ENCODE data around the gene UCK2.

Gene UCK2

DNA sequence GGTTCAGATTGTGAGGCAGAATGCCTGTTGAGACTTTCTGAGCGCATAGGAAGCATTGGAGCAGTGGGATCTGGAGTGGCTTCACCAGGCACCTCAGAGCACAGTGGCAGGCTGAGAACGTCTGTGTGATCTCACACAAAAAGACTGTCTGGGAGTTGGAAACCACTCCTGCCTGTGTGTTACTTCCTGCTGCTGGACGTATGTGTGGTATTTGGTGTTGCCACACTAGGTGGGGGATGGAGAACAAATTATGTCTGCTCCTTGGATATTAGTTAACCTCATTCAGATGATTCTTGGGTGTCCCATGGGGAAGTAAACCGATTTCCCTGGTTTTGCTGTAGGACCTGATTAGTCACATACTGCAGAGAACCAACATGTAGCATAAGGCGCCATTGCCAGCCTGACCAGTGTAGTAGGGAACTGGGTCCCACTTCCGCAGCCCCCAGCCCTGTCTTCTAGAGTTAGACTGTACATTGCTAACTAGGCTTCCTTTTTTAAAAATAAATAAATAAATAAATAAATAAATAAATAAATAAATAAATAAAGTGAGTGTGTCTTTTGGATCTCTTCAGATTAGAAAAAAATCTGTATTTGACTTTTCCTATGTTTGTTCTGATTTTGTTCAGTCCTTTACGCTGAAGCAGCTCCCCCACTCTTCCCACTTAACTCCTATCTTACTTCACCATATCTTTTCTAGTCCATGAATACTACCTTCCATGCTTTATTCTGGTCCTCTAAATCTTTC lies 26.9 kb downstream of the UCK2 start:
- in situ Hi-C loops (cut with HindIII; ENCODE audit: low sequenced_read_pairs) = no loop called here

DNA sequence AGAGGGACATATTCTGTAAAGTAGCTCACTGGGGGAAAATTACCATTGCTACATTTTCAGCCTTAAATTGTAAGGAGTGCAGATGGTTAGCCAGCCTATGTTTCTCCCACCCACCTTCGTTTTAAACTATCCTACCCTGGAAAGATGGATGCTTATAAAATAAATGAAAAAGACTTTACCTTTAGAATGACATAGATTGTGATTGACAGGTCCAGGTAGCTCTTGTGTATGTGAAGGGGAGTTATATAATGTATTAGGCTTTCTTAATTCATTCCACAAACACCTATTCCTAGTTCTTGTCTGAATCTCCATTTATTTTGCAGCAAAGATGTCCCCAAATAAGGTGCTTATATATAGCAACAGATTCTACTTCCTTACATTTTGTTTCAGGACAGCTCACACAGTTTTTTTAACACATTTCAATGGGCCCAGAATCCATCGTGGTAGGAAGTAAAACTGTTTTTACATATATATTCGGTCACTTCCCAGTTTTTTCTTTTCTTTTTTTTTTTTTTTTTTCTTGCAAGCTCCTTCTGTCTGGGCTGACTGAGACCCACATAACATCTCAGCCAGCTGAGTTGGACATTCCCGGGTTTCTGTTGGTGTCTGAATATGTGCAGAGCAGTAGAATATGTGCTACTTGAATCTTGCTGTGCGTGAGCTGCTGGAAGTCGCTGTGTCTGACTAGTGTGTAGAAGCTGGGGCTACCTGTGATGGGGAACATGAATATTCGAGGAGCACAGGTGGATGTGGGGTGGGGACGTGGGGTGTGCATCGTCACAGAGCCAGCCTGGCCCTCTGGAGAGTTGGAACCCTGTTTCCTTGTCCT lies 27.8 kb downstream of the UCK2 start:
- in situ Hi-C loops (cut with HindIII; ENCODE audit: low sequenced_read_pairs) = no loop called here

DNA sequence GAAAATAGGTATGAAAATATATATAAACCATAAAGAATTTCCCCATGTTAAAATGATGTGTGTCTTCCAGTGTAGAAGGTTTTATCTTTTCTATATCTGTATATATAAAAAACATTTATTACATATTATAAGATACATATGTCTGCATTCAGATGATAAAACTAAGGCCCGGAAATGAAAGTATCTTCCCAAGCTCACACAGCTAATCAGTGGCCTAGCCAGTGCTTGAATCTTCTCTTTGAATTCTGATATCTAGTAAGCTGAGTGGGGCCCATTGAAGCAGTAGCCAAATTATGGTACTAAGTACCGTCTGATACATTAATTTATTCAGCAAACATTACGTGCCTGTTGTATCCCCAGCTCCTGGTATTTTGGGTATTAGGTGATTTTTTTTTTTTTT lies 28.6 kb downstream of the UCK2 start:
- in situ Hi-C loops (cut with HindIII; ENCODE audit: low sequenced_read_pairs) = no loop called here

DNA sequence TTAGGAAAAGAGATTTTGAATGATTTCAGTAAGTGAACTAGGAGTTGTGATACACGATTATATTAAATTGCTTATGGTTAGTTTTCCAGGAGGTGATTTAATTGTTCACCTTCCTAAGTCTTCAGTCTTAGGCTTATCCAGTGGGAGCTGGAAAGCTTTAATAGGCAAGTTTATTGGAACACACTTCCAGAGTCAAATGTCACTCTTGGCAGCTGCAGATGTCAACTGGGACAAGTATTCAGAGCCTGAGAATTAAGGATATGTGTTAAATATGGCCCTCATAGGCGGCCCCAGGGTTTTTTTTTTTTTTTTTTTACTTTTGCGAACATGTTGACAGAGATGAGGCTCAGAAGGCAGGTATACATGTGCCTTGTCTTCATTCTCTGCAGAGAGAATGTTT lies 29.2 kb downstream of the UCK2 start:
- in situ Hi-C loops (cut with HindIII; ENCODE audit: low sequenced_read_pairs) = no loop called here

DNA sequence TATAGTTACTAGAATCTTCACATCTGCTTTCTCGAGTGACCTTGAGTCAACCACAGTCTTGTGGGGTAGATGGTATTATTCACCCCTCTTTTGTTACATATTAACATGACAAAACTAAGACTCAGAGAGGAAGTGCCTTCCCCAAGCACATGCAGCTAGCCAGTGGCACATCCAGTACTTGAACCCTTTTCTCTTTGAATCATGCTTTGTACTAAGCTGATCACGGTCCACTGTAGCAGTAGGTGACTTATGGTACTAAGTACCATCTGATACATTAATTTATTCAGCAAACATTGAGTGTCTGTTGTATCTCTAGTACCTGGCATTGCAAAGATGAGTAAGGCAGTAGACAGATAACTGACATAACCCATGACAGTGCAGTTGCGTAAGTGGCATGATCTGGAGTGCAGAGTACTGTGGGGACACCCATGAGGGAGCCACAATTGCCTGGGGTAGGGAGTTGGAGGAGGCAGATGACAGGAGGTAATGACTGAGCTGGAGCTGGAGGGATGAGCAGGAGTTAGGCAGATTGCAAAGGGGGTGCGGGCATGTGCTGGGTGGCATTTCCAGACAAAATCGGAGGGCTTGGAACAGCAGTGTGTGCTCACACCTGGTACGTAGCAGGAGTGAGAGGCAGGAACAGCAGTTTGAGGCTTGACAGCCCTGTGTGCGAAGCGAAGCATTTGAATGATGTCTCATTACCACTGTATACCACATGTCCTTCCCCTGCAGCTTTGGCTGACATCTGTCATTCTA lies 29.8 kb downstream of the UCK2 start:
- in situ Hi-C loops (cut with HindIII; ENCODE audit: low sequenced_read_pairs) = no loop called here

DNA sequence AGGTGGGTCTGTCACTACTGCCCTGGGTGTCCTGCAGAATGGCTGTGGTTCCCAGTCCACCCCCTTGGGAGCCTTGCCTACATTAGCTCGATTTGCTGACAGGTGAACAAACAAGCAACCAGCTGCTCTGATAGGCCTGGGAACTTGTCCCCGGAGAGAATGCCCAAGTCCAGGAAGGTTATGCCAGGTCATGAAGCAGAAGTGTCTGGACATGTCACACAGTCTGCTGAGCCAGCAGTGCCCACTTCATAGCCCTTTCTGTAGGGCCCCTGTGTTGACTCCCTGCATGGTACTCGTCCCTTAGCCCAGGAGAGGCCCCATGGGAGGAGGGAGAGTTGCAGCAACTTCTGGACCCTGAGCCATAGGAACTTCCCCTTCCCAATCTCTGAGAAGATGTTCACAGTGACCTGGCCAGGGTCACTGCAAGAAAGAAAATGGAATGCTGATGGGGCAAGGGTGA lies 31.0 kb downstream of the UCK2 start:
- in situ Hi-C loops (cut with HindIII; ENCODE audit: low sequenced_read_pairs) = no loop called here

DNA sequence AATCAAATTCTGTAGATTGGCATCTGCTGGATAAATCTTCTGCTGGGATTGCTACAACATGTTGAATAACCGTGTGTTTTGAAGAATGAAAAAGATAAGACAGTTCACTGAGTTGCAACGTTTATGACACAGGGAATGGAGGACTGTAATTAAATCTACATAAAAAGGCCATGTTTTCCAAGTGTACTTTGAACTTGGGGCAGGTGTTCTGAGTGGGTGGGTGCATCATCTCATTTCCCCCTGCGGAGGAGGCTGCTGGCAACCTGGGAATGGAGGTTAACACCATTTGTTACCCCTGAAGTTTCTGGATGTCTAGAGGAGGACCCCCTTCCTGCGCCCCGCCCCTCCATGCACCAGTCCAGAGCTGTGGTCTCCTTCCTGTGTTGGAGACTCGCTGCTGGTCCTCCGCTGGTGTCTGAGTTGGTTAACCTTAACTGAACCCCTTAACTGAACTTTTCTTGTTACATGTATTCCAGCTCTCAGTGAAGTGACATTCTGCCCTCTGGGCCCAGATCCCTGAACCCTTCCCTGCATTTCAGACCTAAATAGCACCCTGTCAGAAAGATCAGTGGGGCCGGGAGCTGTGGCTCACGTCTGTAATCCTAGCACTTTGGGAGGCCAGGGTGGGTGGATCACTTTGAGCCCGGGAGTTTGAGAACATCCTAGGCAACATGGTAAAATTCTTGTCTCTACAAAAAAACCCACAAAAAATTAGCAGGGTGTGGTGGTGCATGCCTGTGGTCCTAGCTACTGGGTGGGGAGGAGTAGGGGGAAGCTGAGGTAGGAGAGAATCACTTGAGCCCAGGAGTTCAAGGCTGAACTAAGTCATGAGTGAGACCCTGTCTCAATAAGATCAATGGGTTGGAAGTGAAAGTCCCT lies 31.8 kb downstream of the UCK2 start:
- in situ Hi-C loops (cut with HindIII; ENCODE audit: low sequenced_read_pairs) = no loop called here

DNA sequence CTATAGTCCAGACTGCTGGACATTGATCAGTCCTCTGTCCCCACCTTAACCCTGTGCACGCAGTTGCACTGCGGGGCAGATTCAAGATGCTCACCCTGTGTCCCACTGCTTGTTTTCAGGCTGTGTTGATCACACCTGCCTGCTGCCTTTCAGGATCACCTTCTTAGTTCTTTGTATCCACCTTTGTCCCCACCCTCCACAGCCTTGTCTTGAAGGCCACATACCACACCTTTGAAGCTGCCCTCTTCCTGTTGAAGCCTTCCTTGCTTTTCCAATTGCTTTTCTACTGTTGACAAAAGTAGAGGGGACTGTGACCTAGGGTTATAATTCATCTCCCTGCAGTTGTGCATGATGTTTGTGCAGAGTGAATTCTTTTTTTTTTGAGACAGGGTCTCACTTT lies 32.7 kb downstream of the UCK2 start:
- in situ Hi-C loops (cut with HindIII; ENCODE audit: low sequenced_read_pairs) = no loop called here

DNA sequence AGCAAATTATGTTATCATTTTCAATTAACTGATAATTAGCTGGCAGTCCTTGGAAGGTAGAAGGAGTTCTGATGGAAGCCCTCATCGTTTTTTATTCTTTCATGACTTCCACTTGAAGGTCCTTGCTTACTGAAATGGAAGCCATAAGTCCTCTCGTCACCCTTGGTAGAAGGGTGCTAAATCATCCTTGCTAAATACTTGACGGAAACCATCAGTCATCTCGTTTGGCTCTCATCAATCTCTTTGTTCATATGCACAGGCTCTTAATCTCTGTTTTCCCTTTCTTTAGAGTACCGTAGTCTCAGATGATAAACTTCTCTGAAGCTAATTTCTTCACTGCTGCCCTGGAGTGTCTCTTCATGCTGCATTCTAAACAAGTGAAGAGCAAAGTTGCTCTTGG lies 34.5 kb downstream of the UCK2 start:
- in situ Hi-C loops (cut with HindIII; ENCODE audit: low sequenced_read_pairs) = no loop called here

DNA sequence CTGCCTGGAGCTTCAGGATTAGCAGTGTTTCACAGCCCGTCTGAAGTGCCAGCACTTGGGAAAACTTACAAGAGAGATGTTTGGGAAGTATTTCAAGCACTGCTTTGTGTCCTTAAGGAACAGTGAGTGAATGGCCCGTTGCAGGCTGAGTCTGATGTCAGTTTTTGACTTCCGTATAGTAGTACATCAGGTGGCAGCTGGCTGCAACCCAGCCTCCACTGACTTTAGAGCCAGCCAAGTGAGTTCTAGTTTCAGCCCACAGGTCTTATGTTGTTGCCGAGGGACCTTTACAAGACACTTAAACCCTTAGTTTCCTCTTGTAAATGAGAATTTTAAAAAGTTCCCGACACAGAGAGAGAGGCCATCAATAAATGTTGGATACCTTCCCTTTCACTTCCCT lies 35.0 kb downstream of the UCK2 start:
- in situ Hi-C loops (cut with HindIII; ENCODE audit: low sequenced_read_pairs) = no loop called here

DNA sequence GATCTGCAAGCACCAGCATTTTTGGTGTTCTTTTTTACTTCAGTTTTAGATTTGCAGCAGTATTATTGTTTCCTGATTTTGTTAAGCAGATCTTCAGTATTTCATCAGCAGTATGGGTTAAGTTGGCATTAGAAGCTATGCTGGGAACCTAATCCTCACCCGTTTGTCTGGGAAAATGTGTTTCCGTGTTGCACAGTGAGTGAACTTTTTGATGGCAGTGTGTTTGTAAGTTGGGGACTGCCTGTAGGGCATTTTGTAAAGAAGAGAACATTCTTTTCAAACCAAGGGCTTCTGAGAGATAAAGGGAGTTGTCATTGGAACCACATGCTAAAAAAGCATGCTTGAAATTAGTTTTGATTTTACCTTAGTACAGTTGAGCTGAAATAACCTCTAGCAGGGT lies 35.9 kb downstream of the UCK2 start:
- in situ Hi-C loops (cut with HindIII; ENCODE audit: low sequenced_read_pairs) = no loop called here

DNA sequence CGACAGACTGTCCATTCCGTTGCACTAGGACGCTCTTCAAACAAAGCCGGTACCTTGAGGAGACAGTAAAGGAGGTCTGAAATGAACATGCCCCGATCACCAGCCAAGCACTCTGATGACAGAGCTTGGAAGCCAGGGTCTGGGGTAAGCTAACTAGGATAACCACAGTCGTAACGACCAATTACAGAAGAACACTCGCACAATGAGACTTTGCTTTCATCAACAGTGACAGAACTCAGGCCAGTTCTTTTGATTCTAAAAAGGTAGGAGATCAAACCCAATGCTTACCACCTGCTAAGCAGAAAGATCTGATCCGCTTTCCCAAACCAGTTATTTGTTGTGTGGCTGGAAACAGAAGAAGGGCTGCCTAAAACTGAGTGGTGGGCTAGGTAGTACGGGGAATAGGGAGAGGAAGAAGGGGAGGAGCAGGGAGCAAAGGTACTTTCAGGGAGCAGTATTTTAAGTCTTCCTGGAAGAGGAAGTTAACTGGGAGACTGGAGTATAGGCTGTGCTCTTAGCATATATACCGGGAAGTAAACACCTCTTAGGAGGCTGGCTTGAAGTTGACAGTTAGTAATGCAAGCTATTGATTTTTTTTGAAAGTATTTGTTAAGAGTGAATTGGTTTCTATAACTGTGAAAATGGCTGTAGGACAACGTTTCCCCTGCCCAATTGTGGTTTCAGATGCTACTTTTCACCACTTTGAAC lies 38.4 kb downstream of the UCK2 start:
- in situ Hi-C loops (cut with HindIII; ENCODE audit: low sequenced_read_pairs) = no loop called here

DNA sequence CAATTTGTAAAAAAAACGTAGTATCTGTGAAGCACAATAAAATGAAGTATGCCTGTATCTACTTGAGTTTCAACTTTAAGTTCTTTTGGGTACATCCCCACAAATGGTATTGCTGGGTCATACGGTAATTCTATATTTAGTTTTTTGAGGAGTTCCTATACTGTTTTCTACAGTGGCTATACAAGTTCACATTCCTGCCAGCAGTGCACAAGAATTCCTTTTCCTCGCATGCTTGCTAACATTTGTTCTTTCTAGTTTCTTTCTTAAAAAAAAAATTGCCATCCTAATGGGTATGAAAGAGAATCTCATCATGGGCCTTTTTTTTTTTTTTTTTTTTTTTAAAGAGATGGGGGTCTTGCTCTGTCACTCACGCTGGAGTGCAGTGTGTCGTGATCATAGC lies 41.9 kb downstream of the UCK2 start:
- in situ Hi-C loops (cut with HindIII; ENCODE audit: low sequenced_read_pairs) = no loop called here

DNA sequence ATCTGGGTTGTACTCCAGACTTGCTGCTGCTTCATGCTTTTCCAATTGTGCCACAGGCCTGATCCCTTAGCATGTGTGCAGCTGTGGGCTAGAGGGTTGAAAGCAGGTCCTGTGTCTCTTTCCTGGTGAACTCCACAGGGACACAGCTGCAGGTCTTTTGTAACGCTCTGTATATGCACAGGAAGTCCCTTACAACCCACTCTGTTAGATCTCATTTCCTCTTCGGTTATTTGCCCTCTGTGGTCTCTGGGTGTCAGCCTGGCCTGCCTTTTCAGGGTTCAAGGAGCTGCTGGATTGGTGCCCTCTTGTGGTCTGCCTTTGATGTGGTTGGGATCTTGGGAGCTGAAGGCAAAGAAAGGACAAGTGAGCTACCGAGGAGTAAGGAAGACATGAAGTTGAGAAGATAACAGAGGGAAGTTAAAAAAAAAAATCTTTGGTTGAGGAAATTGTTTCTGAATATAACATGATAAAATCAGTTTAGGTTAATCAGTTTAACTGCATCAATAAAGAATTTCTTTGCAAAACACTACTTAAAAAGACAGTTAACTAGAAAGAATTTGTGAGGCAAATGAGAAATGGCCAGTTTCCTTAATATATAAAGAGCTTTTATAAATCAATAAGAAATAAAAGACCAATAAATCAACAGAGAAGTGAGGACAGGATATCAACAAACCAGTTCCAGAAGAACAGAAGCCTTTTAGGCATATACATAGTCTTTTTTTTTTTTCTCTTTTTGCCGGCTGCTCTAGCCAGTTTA lies 44.1 kb downstream of the UCK2 start:
- in situ Hi-C loops (cut with HindIII; ENCODE audit: low sequenced_read_pairs) = no loop called here

DNA sequence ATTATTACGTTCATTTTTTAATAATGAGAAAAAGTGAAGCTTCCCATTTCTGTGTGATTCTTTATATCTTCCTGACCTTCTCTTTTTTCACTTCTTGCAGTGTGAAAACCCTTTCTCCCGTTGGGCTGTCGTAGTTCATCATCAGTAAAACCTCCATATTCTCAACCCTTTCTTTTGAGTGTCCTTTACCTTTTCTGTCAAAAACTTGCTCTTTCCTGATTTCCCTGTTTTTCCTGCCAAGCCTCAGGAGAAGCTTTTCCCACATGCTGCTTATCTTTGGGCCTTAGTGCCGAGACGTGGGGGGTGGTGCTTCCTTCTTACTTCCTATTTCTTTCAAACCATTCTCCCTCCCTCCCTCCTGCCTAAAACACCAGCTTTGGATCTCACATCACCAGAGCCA lies 46.1 kb downstream of the UCK2 start:
- in situ Hi-C loops (cut with HindIII; ENCODE audit: low sequenced_read_pairs) = no loop called here

DNA sequence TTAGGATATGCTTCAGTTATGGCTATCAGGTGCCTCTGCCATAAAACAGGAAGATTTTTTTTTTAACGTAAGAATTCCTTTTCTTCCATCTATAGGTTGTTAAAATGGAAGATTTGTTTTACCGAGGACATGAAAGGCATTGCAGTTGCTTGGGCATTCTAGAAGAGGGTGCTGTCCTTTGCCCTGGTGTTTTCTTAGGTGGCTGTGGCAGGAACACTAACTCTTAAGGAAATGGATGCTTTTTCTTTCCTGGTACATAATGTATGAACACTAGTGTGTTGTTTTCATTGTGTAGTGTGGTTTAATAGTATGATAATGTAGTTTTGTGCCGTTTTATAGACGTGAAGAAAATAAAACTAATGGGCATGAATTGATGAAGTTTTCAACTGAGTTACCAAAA lies 47.2 kb downstream of the UCK2 start:
- in situ Hi-C loops (cut with HindIII; ENCODE audit: low sequenced_read_pairs) = no loop called here

DNA sequence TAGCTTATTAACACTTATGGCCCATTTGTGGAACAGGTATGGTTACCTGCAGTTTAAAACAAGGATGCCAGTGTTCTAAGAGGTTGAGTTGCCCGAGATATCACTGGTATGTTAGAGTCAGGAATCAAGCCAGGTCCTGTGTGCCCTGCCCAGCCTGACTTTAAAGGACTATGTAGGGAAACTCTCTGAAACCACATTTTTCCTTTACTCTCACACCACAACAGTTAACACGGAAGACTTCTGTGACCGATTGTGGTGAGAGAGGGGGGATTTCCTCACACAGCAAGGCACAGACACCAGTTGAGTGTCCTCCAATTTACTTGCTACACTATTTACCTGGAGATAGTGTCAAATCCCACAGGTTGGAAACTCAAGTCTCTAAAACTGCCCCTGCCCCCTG lies 47.8 kb downstream of the UCK2 start:
- in situ Hi-C loops (cut with HindIII; ENCODE audit: low sequenced_read_pairs) = no loop called here

DNA sequence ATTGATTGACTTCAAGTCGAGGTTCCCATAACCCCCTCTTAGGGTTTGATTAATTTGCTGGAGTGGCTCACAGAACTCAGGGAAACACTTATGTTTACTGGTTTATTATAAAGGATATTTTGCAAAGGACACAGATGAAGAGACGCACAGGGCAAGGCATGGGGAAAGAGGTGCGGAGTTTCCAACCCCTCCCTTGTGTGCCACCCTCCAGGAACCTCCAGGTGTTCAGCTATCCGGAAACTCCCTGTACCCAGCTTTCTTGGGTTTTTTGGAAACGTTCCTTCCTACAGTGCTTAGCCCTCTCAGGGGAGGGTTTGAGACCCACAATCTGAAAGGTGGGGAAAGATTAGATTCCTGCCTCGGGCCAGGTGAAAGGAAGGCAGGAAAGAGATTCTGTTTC lies 48.2 kb downstream of the UCK2 start:
- in situ Hi-C loops (cut with HindIII; ENCODE audit: low sequenced_read_pairs) = no loop called here

DNA sequence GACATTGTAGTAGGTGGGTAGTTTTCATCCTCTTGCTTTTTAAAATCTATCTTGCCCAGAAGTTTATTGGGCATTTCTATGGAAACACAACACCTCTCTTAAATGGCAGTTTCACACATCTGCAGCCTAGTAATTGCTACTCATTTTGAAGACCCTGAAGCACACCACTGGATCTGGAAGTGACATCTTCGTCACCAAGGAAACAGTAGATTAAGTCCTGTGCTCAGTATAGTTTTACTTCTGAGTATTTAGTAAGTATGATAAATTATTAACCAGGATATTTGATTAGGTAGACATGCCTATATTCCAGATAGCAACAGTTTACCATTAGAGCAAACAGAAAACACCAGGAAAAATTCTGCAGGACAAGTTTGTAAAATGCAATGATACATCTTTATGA lies 48.7 kb downstream of the UCK2 start:
- in situ Hi-C loops (cut with HindIII; ENCODE audit: low sequenced_read_pairs) = no loop called here

Measured in DLD1 (cell line).